ENCODE results near the gene CCDC57.

DNA sequence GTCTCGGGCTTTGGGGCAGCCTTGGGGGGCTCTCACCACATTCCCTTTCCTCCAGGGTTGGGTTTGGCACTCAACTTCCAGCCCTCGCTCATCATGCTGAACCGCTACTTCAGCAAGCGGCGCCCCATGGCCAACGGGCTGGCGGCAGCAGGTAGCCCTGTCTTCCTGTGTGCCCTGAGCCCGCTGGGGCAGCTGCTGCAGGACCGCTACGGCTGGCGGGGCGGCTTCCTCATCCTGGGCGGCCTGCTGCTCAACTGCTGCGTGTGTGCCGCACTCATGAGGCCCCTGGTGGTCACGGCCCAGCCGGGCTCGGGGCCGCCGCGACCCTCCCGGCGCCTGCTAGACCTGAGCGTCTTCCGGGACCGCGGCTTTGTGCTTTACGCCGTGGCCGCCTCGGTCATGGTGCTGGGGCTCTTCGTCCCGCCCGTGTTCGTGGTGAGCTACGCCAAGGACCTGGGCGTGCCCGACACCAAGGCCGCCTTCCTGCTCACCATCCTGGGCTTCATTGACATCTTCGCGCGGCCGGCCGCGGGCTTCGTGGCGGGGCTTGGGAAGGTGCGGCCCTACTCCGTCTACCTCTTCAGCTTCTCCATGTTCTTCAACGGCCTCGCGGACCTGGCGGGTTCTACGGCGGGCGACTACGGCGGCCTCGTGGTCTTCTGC is 24.6 kb upstream of the CCDC57 start:
- TF ChIP-seq, protein P1, sequence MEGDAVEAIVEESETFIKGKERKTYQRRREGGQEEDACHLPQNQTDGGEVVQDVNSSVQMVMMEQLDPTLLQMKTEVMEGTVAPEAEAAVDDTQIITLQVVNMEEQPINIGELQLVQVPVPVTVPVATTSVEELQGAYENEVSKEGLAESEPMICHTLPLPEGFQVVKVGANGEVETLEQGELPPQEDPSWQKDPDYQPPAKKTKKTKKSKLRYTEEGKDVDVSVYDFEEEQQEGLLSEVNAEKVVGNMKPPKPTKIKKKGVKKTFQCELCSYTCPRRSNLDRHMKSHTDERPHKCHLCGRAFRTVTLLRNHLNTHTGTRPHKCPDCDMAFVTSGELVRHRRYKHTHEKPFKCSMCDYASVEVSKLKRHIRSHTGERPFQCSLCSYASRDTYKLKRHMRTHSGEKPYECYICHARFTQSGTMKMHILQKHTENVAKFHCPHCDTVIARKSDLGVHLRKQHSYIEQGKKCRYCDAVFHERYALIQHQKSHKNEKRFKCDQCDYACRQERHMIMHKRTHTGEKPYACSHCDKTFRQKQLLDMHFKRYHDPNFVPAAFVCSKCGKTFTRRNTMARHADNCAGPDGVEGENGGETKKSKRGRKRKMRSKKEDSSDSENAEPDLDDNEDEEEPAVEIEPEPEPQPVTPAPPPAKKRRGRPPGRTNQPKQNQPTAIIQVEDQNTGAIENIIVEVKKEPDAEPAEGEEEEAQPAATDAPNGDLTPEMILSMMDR (IDR thresholded peaks at IDR 0.05), result no peak
- no peak for TF ChIP-seq POLR2A (IDR thresholded peaks at IDR 0.05)

Measured in esophagus squamous epithelium (tissue), 4 donors.